Measurements from ENCODE around the gene C16orf96. TPM values are rescaled to one million over a fixed set of nuclear protein-coding genes. Genes with fewer than 3 reads are reported as not detected.

Gene C16orf96
- total and polyA plus RNA-seq, 2 donors (not counting 1 experiment from before 2014, with no cell fraction given) = 0.31 to 0.79 TPM

GRCh38 chr16:4529085-4530060 is 26.8 kb upstream of the C16orf96 start:
- ChIA-PET POLR2A (interaction anchor here (1.5 kb wide), 1 partner anchor 10 kb away, joined by 13 read pairs; the partner anchor contains the start of gene CDIP1), CTCF (interaction anchor here (0.8 to 2.0 kb wide), 2 partner anchors 19 to 23 kb away, joined by 3 to 14 read pairs; no protein-coding TSS in a partner anchor)
- peak overlapping the region; percentile 78 for H3K4me3 Mint-ChIP-seq
- peak; percentile 36 for DNase-seq
- Histone ChIP-seq H3K27ac (ENCODE audit: low read length in 2 of 2) (peak overlapping the region; percentile 36 to 49), H3K36me3 (replicated peaks in 1 of 2; ENCODE audit: control extremely low read depth in 1 of 2, control insufficient read depth in 1 of 2, extremely low read depth in 1 of 2, insufficient read depth in 2 of 2, low read length in 1 of 2) (peaks cover 0 to 5% of the 10 kb centered on the region in 2 experiments), H2AFZ (ENCODE audit: insufficient read depth, low read depth, low read length, poor library complexity, severe bottlenecking) (peak overlapping the region; percentile 39), H3K9ac (ENCODE audit: low read length) (no peak overlapping the region), H4K20me1 (ENCODE audit: control insufficient read depth, insufficient read depth, low read length, poor library complexity, severe bottlenecking) (no peaks in the 10 kb centered on the region), H3K4me2 (replicated peaks; ENCODE audit: low read depth, low read length, poor library complexity, severe bottlenecking) (peak overlapping the region; percentile 39), H3K27me3 (replicated peaks in 1 of 4; ENCODE audit: control extremely low read depth in 1 of 4, control insufficient read depth in 3 of 4, insufficient read depth in 4 of 4, low read length in 3 of 4) (no peaks in the 10 kb centered on the region), H3K79me2 (ENCODE audit: control insufficient read depth, insufficient read depth, low read length) (peaks cover 33% of the 10 kb centered on the region), H3K4me1 (ENCODE audit: control insufficient read depth in 2 of 2, insufficient read depth in 2 of 2, low read length in 2 of 2) (peaks cover 13 to 30% of the 10 kb centered on the region in 2 donors), H3K4me3 (ENCODE audit: control extremely low read depth in 1 of 5, extremely low read depth in 1 of 5, insufficient read depth in 1 of 5, low read depth in 2 of 5, low read length in 4 of 5) (no peak overlapping the region), H3K9me3 (ENCODE audit: control extremely low read depth in 1 of 3, control insufficient read depth in 2 of 3, insufficient read depth in 1 of 3, low read length in 2 of 3) (peaks cover 0 to 9% (median 0%) of the 10 kb centered on the region in 3 donors)
- H3K27ac Mint-ChIP-seq = peak overlapping the region; percentile 93
- intact Hi-C loops (cut with micrococcal nuclease) = no loop called here
- ATAC-seq (ENCODE audit: low read depth) = peak; percentile 48
- no peak for TF ChIP-seq CTCF (IDR thresholded peaks at IDR 0.05)
- no peaks in the 10 kb centered on the region for H3K27me3 Mint-ChIP-seq
- H3K9me3 Mint-ChIP-seq (ENCODE audit: insufficient read depth) = no peaks in the 10 kb centered on the region
- 48% methylated on average over 13 of the region's 16 CpGs for WGBS (ENCODE audit: insufficient coverage)
- peaks cover 27% of the 10 kb centered on the region for H3K4me1 Mint-ChIP-seq

- no peak for ATAC-seq (ENCODE audit: low read depth)
- no peak for DNase-seq
- Mint-ChIP-seq H3K27me3 (no peaks in the 10 kb centered on the region), H3K9me3 (ENCODE audit: insufficient read depth) (no peaks in the 10 kb centered on the region), H3K4me3 (no peak overlapping the region), H3K27ac (no peak overlapping the region), H3K4me1 (peaks cover 25% of the 10 kb centered on the region)
- no peak overlapping the region for H3K27ac ChIP-seq (ENCODE audit: low read length in 2 of 2)
- H3K4me1 ChIP-seq (ENCODE audit: control insufficient read depth in 2 of 2, insufficient read depth in 2 of 2, low read length in 2 of 2) = peaks cover 13 to 28% of the 10 kb centered on the region in 2 donors
- TF ChIP-seq CTCF (IDR thresholded peaks at IDR 0.05) (no peak), EZH2 (IDR thresholded peaks at IDR 0.05; ENCODE audit: borderline replicate concordance, insufficient read depth, low read depth, low read length, poor library complexity, severe bottlenecking) (no peak)
- H3K36me3 ChIP-seq (replicated peaks in 1 of 2; ENCODE audit: control extremely low read depth in 1 of 2, control insufficient read depth in 1 of 2, extremely low read depth in 1 of 2, insufficient read depth in 2 of 2, low read length in 1 of 2) = peaks cover 0 to 5% of the 10 kb centered on the region in 2 experiments
- H3K9me3 ChIP-seq (ENCODE audit: control extremely low read depth in 1 of 3, control insufficient read depth in 2 of 3, insufficient read depth in 1 of 3, low read length in 2 of 3) = peaks cover 0 to 6% (median 0%) of the 10 kb centered on the region in 3 donors
- no peaks in the 10 kb centered on the region for H3K27me3 ChIP-seq (replicated peaks in 1 of 4; ENCODE audit: control extremely low read depth in 1 of 4, control insufficient read depth in 3 of 4, insufficient read depth in 4 of 4, low read length in 3 of 4)
- intact Hi-C loops (cut with micrococcal nuclease) = no loop called here
- 99% methylated on average over 8 of the region's 8 CpGs for WGBS (ENCODE audit: insufficient coverage)
- no peak overlapping the region for H3K9ac ChIP-seq (ENCODE audit: low read length)
- no peak overlapping the region for H3K4me3 ChIP-seq (ENCODE audit: control extremely low read depth in 1 of 5, extremely low read depth in 1 of 5, insufficient read depth in 1 of 5, low read depth in 2 of 5, low read length in 4 of 5)
- no peak overlapping the region for H2AFZ ChIP-seq (ENCODE audit: insufficient read depth, low read depth, low read length, poor library complexity, severe bottlenecking)
- ChIA-PET CTCF (interaction anchor here (1.4 kb wide), 1 partner anchor 18 kb away, joined by 3 read pairs; no protein-coding TSS in a partner anchor), POLR2A (no interaction called here)
- H4K20me1 ChIP-seq (ENCODE audit: control insufficient read depth, insufficient read depth, low read length, poor library complexity, severe bottlenecking) = no peaks in the 10 kb centered on the region
- H3K79me2 ChIP-seq (ENCODE audit: control insufficient read depth, insufficient read depth, low read length) = peaks cover 41% of the 10 kb centered on the region
- H3K4me2 ChIP-seq (replicated peaks; ENCODE audit: low read depth, low read length, poor library complexity, severe bottlenecking) = no peak overlapping the region
Measured at GRCh38 chr16:4531811-4532210, 24.3 kb upstream of the C16orf96 start.
